Uterus (tissue), 2 donors: ENCODE data around the gene MAB21L2.

Experiments
- POLR2A ChIP-seq, 2 donors: fragments of 450-650 bp; IDR thresholded peaks; one replicate each; pipeline ENCODE4 v1.6.1; 2016; ENCODE audit warnings: antibody characterized with exemption in 2 of 2, mild to moderate bottlenecking in 1 of 2, moderate library complexity in 1 of 2
- TF ChIP-seq, protein P1 (sequence below), 4 experiments: fragments of 200-600 bp in 2 of 4; fragments of 450-650 bp in 2 of 4; sonication (generic) in 2 of 4; IDR thresholded peaks; one replicate each; pipeline ENCODE4 v1.5.1; 2016 to 2019; ENCODE audit warnings: antibody characterized with exemption in 4 of 4, mild to moderate bottlenecking in 2 of 4, moderate library complexity in 1 of 4

DNA sequence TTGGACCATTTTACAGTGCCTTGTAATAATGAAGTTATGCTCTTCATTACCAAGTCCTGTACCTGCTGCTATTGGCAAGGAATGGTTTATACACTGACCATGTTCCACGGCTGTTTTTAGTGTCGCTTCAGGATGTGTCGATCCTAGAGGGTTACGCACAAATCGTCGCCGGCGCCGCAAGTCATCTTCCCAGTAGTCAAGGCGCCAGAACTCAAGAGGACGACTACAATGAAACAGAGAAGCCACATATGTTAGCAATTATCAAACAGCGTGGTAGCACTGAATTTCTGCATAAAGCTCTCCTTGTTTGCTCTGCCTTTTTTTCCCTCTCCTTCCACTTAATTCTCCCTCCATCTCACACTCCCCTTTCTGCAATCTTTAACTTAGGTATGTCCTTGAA lies 17.0 kb downstream of the MAB21L2 start:
- TF ChIP-seq, protein P1, sequence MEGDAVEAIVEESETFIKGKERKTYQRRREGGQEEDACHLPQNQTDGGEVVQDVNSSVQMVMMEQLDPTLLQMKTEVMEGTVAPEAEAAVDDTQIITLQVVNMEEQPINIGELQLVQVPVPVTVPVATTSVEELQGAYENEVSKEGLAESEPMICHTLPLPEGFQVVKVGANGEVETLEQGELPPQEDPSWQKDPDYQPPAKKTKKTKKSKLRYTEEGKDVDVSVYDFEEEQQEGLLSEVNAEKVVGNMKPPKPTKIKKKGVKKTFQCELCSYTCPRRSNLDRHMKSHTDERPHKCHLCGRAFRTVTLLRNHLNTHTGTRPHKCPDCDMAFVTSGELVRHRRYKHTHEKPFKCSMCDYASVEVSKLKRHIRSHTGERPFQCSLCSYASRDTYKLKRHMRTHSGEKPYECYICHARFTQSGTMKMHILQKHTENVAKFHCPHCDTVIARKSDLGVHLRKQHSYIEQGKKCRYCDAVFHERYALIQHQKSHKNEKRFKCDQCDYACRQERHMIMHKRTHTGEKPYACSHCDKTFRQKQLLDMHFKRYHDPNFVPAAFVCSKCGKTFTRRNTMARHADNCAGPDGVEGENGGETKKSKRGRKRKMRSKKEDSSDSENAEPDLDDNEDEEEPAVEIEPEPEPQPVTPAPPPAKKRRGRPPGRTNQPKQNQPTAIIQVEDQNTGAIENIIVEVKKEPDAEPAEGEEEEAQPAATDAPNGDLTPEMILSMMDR (IDR thresholded peaks at IDR 0.05), result no peak
- no peak for TF ChIP-seq POLR2A (IDR thresholded peaks at IDR 0.05)
